GM18858 (cell line): ENCODE measurements around the gene CTBP2.

ENCODE experiments used
- ATAC-seq: cut with Tn5 transposase; IDR thresholded peaks from one replicate; pipeline ENCODE4 v1.9.1; 2021; ENCODE audit not compliant: unreplicated experiment

CTBP2 gene

GRCh38 chr10:125054669-125055268, 105.6 kb downstream of the CTBP2 start:
- no peak for ATAC-seq

GRCh38 chr10:125054216-125054615, 106.1 kb downstream of the CTBP2 start:
- ATAC-seq: no peak

DNA sequence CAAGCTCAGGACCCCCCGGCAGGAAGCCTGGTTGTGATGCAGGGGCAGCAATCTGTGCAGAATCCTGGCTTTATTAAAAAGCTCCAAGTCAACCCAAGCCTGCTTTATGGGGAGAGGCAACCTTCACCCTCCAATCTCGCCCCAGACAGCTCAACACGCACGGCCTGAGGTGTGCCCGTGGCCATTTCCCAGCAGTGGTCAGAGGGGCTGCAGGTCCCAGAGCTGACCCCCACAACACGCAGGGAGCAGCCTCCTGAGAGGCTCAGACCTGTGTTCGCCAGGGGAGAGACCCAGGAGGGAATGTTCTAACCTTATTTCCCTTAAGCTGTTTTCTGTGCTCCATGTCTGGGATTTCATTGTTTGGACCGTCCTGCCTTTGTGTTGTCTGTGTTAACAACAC, 108.2 kb downstream of the CTBP2 start:
- no peak for ATAC-seq

DNA sequence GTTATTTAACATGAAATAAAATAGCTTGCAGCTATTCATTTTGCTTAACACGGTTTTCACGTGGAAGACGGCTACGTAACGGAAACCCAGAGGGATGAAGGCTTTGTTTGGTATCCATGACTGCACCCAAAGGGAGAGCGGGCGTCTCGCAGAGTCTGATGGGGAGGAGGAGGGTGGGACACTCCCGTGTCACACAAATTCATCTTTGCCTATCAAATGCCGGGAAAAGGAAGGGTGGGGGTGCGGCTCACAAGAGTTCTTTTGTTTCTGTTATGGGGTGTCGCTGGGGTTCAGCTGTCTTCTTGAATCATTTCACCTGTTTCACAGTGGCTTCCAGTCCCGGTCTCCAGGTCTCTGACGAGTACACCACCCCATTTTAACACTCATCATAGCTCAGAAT, 110.0 kb downstream of the CTBP2 start:
- ATAC-seq: no peak

- ATAC-seq: no peak
Observed at GRCh38 chr10:125049216-125049881, 111.0 kb downstream of the CTBP2 start.

- peak; percentile 71 for ATAC-seq
Observed at GRCh38 chr10:125048094-125048864, 112.1 kb downstream of the CTBP2 start.

DNA sequence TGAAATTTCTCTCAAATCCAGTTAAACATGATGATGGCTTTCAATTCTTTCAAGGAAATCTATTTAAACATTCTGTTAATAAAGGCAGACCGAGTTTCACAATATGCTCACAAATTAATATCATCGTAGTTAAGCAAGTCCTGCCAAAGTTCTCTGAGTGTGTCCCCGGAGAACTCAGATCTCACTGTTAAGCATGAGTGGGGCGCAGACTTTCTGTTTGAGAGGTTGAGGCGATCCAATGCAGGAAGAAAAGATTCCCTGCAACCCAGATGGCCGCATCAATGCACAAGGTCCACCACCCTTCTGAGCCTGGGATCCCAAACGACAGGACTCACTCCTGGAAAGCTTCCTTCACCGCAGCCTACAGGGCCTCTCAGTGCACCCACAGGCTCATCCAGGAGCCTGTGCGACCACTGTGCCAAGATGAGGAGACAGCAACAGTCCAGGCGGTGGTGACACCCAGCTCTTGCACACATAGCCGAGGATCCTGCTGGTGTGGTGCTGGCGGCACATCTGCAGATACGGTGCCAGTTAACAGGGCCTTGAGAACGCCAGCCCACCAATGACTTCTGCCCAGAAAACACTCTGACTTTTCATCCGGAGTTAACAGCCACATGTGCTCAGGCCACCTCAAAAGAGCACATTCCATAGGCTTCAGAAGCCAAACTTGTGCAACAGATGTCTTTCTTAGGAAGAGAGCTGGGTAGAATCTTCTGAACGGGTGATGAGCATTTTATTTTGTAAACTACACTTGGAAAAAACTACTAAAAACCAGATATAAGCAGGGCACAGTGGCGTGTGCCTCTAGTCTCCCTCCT, 116.3 kb downstream of the CTBP2 start:
- ATAC-seq: no peak

DNA sequence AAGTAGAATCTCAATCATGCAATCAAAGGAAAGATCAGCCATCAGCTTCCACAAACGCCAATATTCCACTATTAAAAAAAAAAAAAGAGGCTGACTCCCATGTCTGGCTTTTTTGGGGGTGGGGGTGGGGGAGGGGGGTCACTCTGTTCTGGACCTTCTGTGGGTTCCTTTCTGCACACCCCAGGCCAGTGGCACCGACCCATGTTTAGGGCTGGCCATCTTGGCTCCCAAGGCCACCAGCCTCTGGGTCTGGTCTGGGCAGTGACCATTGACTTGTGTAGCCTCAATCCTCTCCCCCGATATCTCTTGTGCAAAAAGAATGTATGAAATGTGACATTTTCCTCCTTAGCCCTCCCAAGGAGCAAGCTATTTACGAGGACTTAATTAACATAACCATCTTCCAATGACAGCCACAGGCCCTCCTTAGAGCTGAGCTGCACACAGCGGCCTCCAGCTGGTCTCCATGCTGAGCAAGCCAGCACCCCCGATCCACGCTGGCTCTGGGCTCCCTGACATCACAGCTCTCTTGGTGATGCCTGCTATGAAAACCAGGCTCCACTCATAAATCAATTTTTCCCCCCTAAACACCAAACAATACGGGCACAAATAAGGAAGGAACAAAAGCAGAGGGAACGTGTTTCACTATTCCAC, 118.4 kb downstream of the CTBP2 start:
- ATAC-seq: no peak

DNA sequence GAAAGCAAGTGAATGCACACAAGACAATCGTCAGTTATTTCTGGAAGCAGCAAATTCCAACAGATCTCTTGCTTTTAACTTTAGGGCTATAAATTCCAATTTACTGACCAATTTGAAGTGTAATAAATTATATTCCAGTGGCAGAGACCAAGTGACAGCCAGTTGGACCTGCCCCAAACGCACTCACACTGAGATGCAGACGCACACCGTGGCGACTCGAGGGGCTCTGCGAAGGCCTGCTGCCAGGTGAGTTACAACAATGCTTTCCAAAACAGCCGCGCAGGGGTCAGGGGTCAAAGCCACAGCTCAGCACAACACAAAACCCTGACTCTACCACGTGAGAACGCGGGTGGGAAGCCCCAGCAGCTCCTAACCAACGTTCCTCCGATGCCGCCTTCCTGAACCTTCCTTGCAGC, 121.0 kb downstream of the CTBP2 start:
- ATAC-seq: no peak

DNA sequence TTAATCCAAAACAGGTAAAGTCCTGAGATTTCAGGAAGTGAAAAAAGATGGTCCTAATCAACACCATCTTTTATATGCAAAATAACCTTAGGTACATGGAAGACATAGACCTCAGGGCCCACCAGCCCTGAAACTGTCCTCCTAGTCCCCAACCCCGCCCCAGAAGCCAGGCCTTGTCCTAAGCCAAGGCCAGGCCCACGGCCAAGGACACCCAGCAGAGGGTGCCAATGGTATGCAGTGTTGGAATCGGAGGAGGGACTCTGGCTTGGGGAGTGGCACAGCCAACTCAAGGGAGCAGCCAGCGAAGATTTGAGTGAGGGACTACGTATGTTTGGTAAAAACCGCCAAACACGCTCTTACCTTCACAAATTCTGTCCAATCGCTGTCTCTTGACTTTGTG, 121.7 kb downstream of the CTBP2 start:
- ATAC-seq: no peak

- ATAC-seq: no peak
Observed at GRCh38 chr10:125037145-125037877, 123.1 kb downstream of the CTBP2 start.

- ATAC-seq: no peak
Observed at GRCh38 chr10:125035588-125036295, 124.6 kb downstream of the CTBP2 start.

DNA sequence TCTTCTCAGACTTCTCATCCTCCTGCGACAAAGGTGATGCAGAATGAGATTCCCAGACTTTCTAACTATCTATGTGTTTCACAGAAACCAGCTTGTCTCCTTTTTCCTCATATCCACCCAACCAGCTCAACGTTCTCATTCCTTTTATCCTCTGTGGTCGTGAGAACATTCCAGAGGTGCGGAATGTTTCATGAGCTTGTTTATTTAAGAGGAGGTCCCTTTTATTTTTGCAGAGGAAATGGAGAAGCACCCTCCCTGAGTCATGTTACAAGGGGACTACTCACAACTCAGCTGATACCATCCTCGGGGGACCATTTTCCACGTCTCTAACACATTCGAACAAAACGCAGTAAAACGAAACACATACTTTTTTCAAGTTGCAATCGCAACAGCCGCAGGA, 125.2 kb downstream of the CTBP2 start:
- no peak for ATAC-seq

- no peak for ATAC-seq
Observed at GRCh38 chr10:125034675-125035074, 125.7 kb downstream of the CTBP2 start.

GRCh38 chr10:125033146-125033924, 127.0 kb downstream of the CTBP2 start:
- ATAC-seq: no peak

DNA sequence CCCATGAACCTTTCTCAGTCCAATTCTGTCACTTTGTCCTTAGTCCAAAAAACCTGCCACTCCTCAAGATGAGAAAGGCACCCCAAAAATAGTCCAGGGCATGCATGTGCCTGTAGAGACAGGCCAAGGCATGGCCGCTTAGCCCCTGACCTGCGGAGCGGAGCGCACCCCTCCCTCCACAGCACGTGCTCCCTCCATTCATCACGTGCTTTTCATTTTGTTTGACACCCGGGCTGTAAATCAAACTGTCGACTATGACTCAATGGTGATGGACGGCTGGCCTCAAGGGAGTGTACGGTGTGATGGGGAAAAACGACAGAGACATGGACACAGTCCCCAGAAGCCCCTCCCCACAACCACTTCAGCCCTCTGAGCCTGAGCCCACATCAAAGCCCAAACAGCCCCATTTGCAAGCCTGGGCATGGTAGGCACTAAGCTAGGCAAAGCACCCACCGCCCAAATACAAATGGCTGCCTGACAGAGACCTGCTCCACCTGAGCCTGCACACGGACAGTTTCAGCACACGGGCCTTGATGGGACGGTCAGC, 127.8 kb downstream of the CTBP2 start:
- no peak for ATAC-seq

- no peak for ATAC-seq
Observed at GRCh38 chr10:125030567-125031197, 129.7 kb downstream of the CTBP2 start.
